Measurements from ENCODE around the gene FXN.

DNA sequence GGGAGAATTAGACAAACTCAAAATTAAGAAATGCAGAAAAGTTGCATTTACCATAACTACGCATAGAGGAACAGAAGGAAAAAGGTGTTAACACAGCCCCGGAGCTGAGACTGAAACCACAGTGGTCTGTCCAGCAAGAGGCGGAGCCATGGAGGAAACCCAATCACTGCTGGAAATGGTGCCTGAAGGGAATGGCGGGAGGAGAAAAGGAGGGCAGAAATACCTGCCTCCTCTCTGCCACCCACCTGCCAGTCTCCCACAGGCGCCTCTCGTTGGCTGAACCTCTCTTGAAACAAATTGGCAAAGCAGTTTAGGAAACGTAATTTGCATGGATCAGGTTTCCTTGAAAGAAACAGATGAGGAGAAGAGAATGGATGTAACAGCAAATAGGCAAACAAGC is 11.9 kb upstream of the FXN start:
- TF ChIP-seq, protein P1, sequence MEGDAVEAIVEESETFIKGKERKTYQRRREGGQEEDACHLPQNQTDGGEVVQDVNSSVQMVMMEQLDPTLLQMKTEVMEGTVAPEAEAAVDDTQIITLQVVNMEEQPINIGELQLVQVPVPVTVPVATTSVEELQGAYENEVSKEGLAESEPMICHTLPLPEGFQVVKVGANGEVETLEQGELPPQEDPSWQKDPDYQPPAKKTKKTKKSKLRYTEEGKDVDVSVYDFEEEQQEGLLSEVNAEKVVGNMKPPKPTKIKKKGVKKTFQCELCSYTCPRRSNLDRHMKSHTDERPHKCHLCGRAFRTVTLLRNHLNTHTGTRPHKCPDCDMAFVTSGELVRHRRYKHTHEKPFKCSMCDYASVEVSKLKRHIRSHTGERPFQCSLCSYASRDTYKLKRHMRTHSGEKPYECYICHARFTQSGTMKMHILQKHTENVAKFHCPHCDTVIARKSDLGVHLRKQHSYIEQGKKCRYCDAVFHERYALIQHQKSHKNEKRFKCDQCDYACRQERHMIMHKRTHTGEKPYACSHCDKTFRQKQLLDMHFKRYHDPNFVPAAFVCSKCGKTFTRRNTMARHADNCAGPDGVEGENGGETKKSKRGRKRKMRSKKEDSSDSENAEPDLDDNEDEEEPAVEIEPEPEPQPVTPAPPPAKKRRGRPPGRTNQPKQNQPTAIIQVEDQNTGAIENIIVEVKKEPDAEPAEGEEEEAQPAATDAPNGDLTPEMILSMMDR (IDR thresholded peaks at IDR 0.05; ENCODE audit: low read length), result no peak
- TF ChIP-seq EZH2 (IDR thresholded peaks at IDR 0.05; ENCODE audit: borderline replicate concordance, low read length), result no peak
